Activated CD4-positive, alpha-beta memory T cell treated with anti-CD3 and anti-CD28 coated beads, Interleukin-2, amount 10 ng/mL, durations not matched to agents 7 days and 5 days (primary cell): ENCODE data around the gene RRAS. TPM values are rescaled to one million over a fixed set of nuclear protein-coding genes. Genes with fewer than 3 reads are reported as not detected.
A peak's percentile ranks its signal among the peaks of the same experiment; 100 is the strongest.

Source experiments
- CTCF ChIA-PET: fragments of 350-600 bp; sonication (Branson Sonifier 250); formaldehyde crosslinking; loops from one replicate; lab custom pipeline; 2021; ENCODE audit warnings: antibody characterized with exemption, inconsistent platforms; lab: Charles Lee
- POLR2A ChIA-PET: fragments of 350-600 bp; sonication (Branson Sonifier 250); formaldehyde crosslinking; loops from one replicate; lab custom pipeline; 2021; ENCODE audit warnings: antibody characterized with exemption; lab: Charles Lee
- DNase-seq: peaks from one replicate; pipeline ENCODE4 v3.0.0-alpha.2; 2020
- H3K27ac Mint-ChIP-seq: one replicate; pipeline ENCODE4 v1.8.0; 2021; ENCODE audit warnings: mild to moderate bottlenecking, mixed read lengths
- H3K27me3 Mint-ChIP-seq: one replicate; pipeline ENCODE4 v1.8.0; 2021; ENCODE audit warnings: mixed read lengths
- H3K36me3 Mint-ChIP-seq: one replicate; pipeline ENCODE4 v1.8.0; 2021; ENCODE audit warnings: low read depth, mixed read lengths
- H3K4me1 Mint-ChIP-seq: one replicate; pipeline ENCODE4 v1.8.0; 2021; ENCODE audit warnings: mixed read lengths
- H3K4me3 Mint-ChIP-seq: one replicate; pipeline ENCODE4 v1.8.0; 2021; ENCODE audit warnings: mild to moderate bottlenecking, mixed read lengths
- H3K9me3 Mint-ChIP-seq: one replicate; pipeline ENCODE4 v1.8.0; 2021; ENCODE audit warnings: mixed read lengths
- total RNA-seq, 2 experiments: library from RNA; stranded (reverse); gene quantifications; one replicate each; pipeline ENCODE4 v1.2.3, GENCODE V29; 2021

RRAS gene
- total RNA-seq, 2 experiments from 2014 or later = 17.8 to 18.1 TPM

DNA sequence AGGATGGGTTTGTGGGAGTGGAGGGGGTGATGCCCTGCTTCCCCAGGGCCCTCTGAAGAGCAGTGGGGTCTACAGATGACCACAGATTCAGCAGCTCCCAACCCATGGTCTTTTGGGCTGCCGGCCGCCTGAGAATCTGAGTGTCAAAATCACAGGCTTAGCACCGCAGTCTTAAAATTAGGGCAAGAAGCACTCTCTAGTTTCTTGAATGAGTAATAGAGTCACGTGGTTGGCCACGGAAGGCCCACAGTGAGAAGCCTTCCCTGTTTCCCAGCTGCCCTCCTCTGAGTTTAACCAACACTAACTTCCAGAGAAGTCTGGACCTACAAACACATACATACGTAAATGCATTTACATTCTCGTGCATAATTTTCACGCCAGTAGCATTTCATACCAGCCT is 42.3 kb upstream of the RRAS start:
- H3K36me3 Mint-ChIP-seq = peaks cover 38% of the 10 kb centered on the region
- no peak for DNase-seq
- H3K4me1 Mint-ChIP-seq = peaks cover 35% of the 10 kb centered on the region
- no peak overlapping the region for H3K4me3 Mint-ChIP-seq
- no peaks in the 10 kb centered on the region for H3K9me3 Mint-ChIP-seq
- ChIA-PET POLR2A (no interaction called here), CTCF (no interaction called here)
- no peaks in the 10 kb centered on the region for H3K27me3 Mint-ChIP-seq
- peak overlapping the region; percentile 78 for H3K27ac Mint-ChIP-seq

GRCh38 chr19:49681830-49682229 is 41.9 kb upstream of the RRAS start:
- CTCF ChIA-PET = interaction anchor here (1.1 to 1.5 kb wide), 4 partner anchors 17 to 133 kb away, joined by 3 to 9 read pairs (median 8); no protein-coding TSS in a partner anchor
- peak overlapping the region; percentile 78 for H3K27ac Mint-ChIP-seq
- POLR2A ChIA-PET = no interaction called here
- H3K27me3 Mint-ChIP-seq = no peaks in the 10 kb centered on the region
- peaks cover 35% of the 10 kb centered on the region for H3K4me1 Mint-ChIP-seq
- DNase-seq = no peak
- H3K4me3 Mint-ChIP-seq = no peak overlapping the region
- H3K36me3 Mint-ChIP-seq = peaks cover 35% of the 10 kb centered on the region
- no peaks in the 10 kb centered on the region for H3K9me3 Mint-ChIP-seq

GRCh38 chr19:49680421-49681351 is 40.7 kb upstream of the RRAS start:
- Mint-ChIP-seq H3K36me3 (peaks cover 32% of the 10 kb centered on the region), H3K4me1 (peaks cover 40% of the 10 kb centered on the region), H3K4me3 (peak overlapping the region; percentile 10), H3K27ac (peak overlapping the region; percentile 44), H3K9me3 (no peaks in the 10 kb centered on the region), H3K27me3 (no peaks in the 10 kb centered on the region)
- DNase-seq = peak; percentile 93
- ChIA-PET POLR2A (interaction anchor here (0.9 to 1.3 kb wide), 3 partner anchors 110 to 181 kb away, joined by 3 to 5 read pairs (median 4); no protein-coding TSS in a partner anchor), CTCF (interaction anchor here (0.6 to 6.8 kb wide), 23 partner anchors 7 to 226 kb away, joined by 3 to 61 read pairs (median 3); partner anchors contain the start of genes AP2A1, CPT1C and RRAS)

GRCh38 chr19:49679771-49680413 is 39.9 kb upstream of the RRAS start:
- Mint-ChIP-seq H3K4me3 (peak overlapping the region; percentile 4), H3K4me1 (peaks cover 40% of the 10 kb centered on the region), H3K27ac (peak overlapping the region; percentile 47), H3K27me3 (no peaks in the 10 kb centered on the region), H3K36me3 (peaks cover 24% of the 10 kb centered on the region), H3K9me3 (no peaks in the 10 kb centered on the region)
- ChIA-PET POLR2A (interaction anchor here (1.3 to 5.5 kb wide), 6 partner anchors 10 to 177 kb away, joined by 4 to 73 read pairs (median 5); partner anchors contain the start of genes BCL2L12, IRF3, RRAS and SCAF1), CTCF (interaction anchor here (0.6 to 6.8 kb wide), 5 partner anchors 8 to 176 kb away, joined by 3 to 61 read pairs (median 4); no protein-coding TSS in a partner anchor)
- DNase-seq = no peak

GRCh38 chr19:49678985-49679770 is 39.2 kb upstream of the RRAS start:
- POLR2A ChIA-PET = interaction anchor here (1.1 to 5.5 kb wide), 8 partner anchors 11 to 186 kb away, joined by 4 to 73 read pairs (median 10); partner anchors contain the start of genes BCL2L12, IRF3, NOSIP and RPS11

GRCh38 chr19:49677901-49678674 is 38.1 kb upstream of the RRAS start:
- no peaks in the 10 kb centered on the region for H3K9me3 Mint-ChIP-seq
- H3K4me1 Mint-ChIP-seq = peaks cover 44% of the 10 kb centered on the region

More at GRCh38 chr19:49678985-49679770, 39.2 kb upstream of the RRAS start:
- CTCF ChIA-PET = interaction anchor here (0.7 to 9.1 kb wide), 9 partner anchors 8 to 208 kb away, joined by 3 to 90 read pairs (median 3); partner anchors contain the start of genes RRAS and SCAF1
- Mint-ChIP-seq H3K27ac (peak overlapping the region; percentile 92), H3K4me1 (peaks cover 40% of the 10 kb centered on the region), H3K36me3 (peaks cover 20% of the 10 kb centered on the region), H3K4me3 (peak overlapping the region; percentile 13), H3K9me3 (no peaks in the 10 kb centered on the region), H3K27me3 (no peaks in the 10 kb centered on the region)
- DNase-seq = no peak

GRCh38 chr19:49677231-49677900 is 37.4 kb upstream of the RRAS start, which contains the start of gene PRMT1:
Gene PRMT1 (plus strand): TSS chr19:49677271. CDS start chr19:49677281, 10 bp downstream.
- DNase-seq = no peak
- CTCF ChIA-PET = interaction anchor here (0.6 to 9.1 kb wide), 12 partner anchors 13 to 770 kb away, joined by 3 to 90 read pairs (median 6); partner anchors contain the start of genes AP2A1, BCL2L12, FLT3LG and IRF3
- peaks cover 43% of the 10 kb centered on the region for H3K4me1 Mint-ChIP-seq

More at GRCh38 chr19:49677901-49678674, 38.1 kb upstream of the RRAS start:
- H3K36me3 Mint-ChIP-seq = peaks cover 17% of the 10 kb centered on the region
- DNase-seq = peak; percentile 84
- no peaks in the 10 kb centered on the region for H3K27me3 Mint-ChIP-seq
- peak overlapping the region; percentile 92 for H3K27ac Mint-ChIP-seq
- ChIA-PET POLR2A (interaction anchor here (1.1 to 5.5 kb wide), 12 partner anchors 12 to 225 kb away, joined by 3 to 73 read pairs (median 8); partner anchors contain the start of genes ALDH16A1, BCL2L12, FLT3LG and IRF3), CTCF (interaction anchor here (0.6 to 9.1 kb wide), 13 partner anchors 9 to 771 kb away, joined by 3 to 90 read pairs (median 3); partner anchors contain the start of genes AP2A1, BCL2L12, IRF3 and RRAS)
- peak overlapping the region; percentile 90 for H3K4me3 Mint-ChIP-seq

DNA sequence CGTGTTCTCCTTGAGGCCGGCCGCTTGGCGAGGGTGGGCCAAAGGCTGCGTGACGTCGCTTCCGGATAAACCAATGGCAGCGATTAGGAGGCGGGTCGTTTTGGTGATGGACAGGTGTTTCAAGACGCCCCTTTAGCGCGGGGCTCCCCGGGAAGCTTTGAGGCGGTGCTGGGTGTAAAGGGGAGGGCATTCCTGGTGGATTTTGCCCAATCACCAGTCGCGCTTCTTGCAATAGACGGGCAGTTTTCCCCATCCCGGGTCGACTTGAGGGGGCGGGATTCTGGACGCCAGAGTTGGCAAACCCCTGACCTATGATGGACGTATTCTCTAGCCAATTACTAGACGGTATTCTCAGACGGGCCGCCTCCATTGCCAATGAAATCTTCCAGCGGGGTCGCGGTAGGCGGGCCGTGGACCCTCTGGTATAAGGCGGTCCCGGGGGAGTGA is 36.9 kb upstream of the RRAS start:
- peak; percentile 99 for DNase-seq
- Mint-ChIP-seq H3K36me3 (peaks cover 17% of the 10 kb centered on the region), H3K4me3 (peak overlapping the region; percentile 90), H3K27ac (peak overlapping the region; percentile 89), H3K27me3 (no peaks in the 10 kb centered on the region), H3K4me1 (peaks cover 43% of the 10 kb centered on the region), H3K9me3 (no peaks in the 10 kb centered on the region)
- POLR2A ChIA-PET = interaction anchor here (0.7 to 5.5 kb wide), 21 partner anchors 12 to 225 kb away, joined by 3 to 73 read pairs (median 5); partner anchors contain the start of genes AP2A1, BCL2L12, FLT3LG and IRF3
- CTCF ChIA-PET = interaction anchor here (0.5 to 9.1 kb wide), 17 partner anchors 9 to 1024 kb away, joined by 3 to 90 read pairs (median 4); partner anchors contain the start of genes AP2A1, BCL2L12, FLT3LG and IRF3

More at GRCh38 chr19:49677231-49677900, 37.4 kb upstream of the RRAS start, which contains the start of gene PRMT1:
- peak within 1 kb of the TSS; percentile 92 for H3K27ac Mint-ChIP-seq
- POLR2A ChIA-PET = interaction anchor here (1.0 to 5.5 kb wide), 17 partner anchors 12 to 226 kb away, joined by 3 to 73 read pairs (median 6); partner anchors contain the start of genes ALDH16A1, BCL2L12, FLT3LG and IRF3
- H3K36me3 Mint-ChIP-seq = peaks cover 17% of the 10 kb centered on the region
- no peaks in the 10 kb centered on the region for H3K9me3 Mint-ChIP-seq
- H3K4me3 Mint-ChIP-seq = peak within 1 kb of the TSS; percentile 90
- no peaks in the 10 kb centered on the region for H3K27me3 Mint-ChIP-seq

- Mint-ChIP-seq H3K27ac (peak overlapping the region; percentile 89), H3K4me1 (peaks cover 43% of the 10 kb centered on the region), H3K36me3 (peaks cover 16% of the 10 kb centered on the region), H3K27me3 (no peaks in the 10 kb centered on the region), H3K9me3 (no peaks in the 10 kb centered on the region), H3K4me3 (peak overlapping the region; percentile 90)
- ChIA-PET POLR2A (interaction anchor here (0.7 to 5.5 kb wide), 24 partner anchors 11 to 225 kb away, joined by 3 to 73 read pairs (median 5); partner anchors contain the start of genes AP2A1, BCL2L12, FLT3LG and FUZ), CTCF (interaction anchor here (0.5 to 9.1 kb wide), 22 partner anchors 9 to 1024 kb away, joined by 3 to 90 read pairs (median 4); partner anchors contain the start of genes BCL2L12, FLT3LG, IRF3 and LIN7B)
- no peak for DNase-seq
Observed at GRCh38 chr19:49676136-49676783, 36.3 kb upstream of the RRAS start.
